ENCODE results near the gene PALLD. TPM values are rescaled to one million over a fixed set of nuclear protein-coding genes. Genes with fewer than 3 reads are reported as not detected.

PALLD gene
- total RNA-seq, 1 donor from 2014 or later: 38.6 TPM

- no peak for DNase-seq (ENCODE audit: extremely low read depth, low read depth, low spot score)
These were observed 26.1 kb downstream of the PALLD start for GRCh38 chr4:168522829-168523489.

GRCh38 chr4:168524006-168524405 lies 27.2 kb downstream of the PALLD start:
- no peak for DNase-seq (ENCODE audit: extremely low read depth, low read depth, low spot score)

- DNase-seq (ENCODE audit: extremely low read depth, low read depth, low spot score): no peak
These were observed 28.0 kb downstream of the PALLD start for GRCh38 chr4:168524897-168525296.

GRCh38 chr4:168527560-168527959 lies 30.7 kb downstream of the PALLD start:
- no peak for DNase-seq (ENCODE audit: extremely low read depth, low read depth, low spot score)

GRCh38 chr4:168528131-168528949 lies 31.5 kb downstream of the PALLD start:
- no peak for DNase-seq (ENCODE audit: extremely low read depth, low read depth, low spot score)

GRCh38 chr4:168529257-168529656 lies 32.4 kb downstream of the PALLD start:
- DNase-seq (ENCODE audit: extremely low read depth, low read depth, low spot score): no peak

GRCh38 chr4:168531305-168531704 lies 34.5 kb downstream of the PALLD start:
- no peak for DNase-seq (ENCODE audit: extremely low read depth, low read depth, low spot score)

- DNase-seq (ENCODE audit: extremely low read depth, low read depth, low spot score): no peak
These were observed 37.7 kb downstream of the PALLD start for GRCh38 chr4:168534535-168534934.

- no peak for DNase-seq (ENCODE audit: extremely low read depth, low read depth, low spot score)
These were observed 38.8 kb downstream of the PALLD start for GRCh38 chr4:168535689-168536088.

- DNase-seq (ENCODE audit: extremely low read depth, low read depth, low spot score): no peak
These were observed 39.6 kb downstream of the PALLD start for GRCh38 chr4:168536448-168536847.

GRCh38 chr4:168537086-168537485 lies 40.2 kb downstream of the PALLD start:
- DNase-seq (ENCODE audit: extremely low read depth, low read depth, low spot score): no peak

- no peak for DNase-seq (ENCODE audit: extremely low read depth, low read depth, low spot score)
These were observed 40.7 kb downstream of the PALLD start for GRCh38 chr4:168537571-168537970.

- DNase-seq (ENCODE audit: extremely low read depth, low read depth, low spot score): no peak
These were observed 41.8 kb downstream of the PALLD start for GRCh38 chr4:168538632-168539031.

GRCh38 chr4:168540086-168540485 lies 43.2 kb downstream of the PALLD start:
- DNase-seq (ENCODE audit: extremely low read depth, low read depth, low spot score): no peak

- DNase-seq (ENCODE audit: extremely low read depth, low read depth, low spot score): no peak
These were observed 43.8 kb downstream of the PALLD start for GRCh38 chr4:168540503-168541265.

GRCh38 chr4:168541266-168541953 lies 44.6 kb downstream of the PALLD start:
- DNase-seq (ENCODE audit: extremely low read depth, low read depth, low spot score): no peak

GRCh38 chr4:168549143-168549542 lies 52.3 kb downstream of the PALLD start:
- no peak for DNase-seq (ENCODE audit: extremely low read depth, low read depth, low spot score)

- DNase-seq (ENCODE audit: extremely low read depth, low read depth, low spot score): no peak
These were observed 53.4 kb downstream of the PALLD start for GRCh38 chr4:168550064-168550766.

- DNase-seq (ENCODE audit: extremely low read depth, low read depth, low spot score): no peak
These were observed 54.4 kb downstream of the PALLD start for GRCh38 chr4:168551211-168551610.

GRCh38 chr4:168551945-168552695 lies 55.3 kb downstream of the PALLD start:
- DNase-seq (ENCODE audit: extremely low read depth, low read depth, low spot score): no peak

All from glomerular endothelial cell (primary cell).